Measurements from ENCODE around the gene NDUFS6.
A peak's percentile ranks its signal among the peaks of the same experiment; 100 is the strongest.

The NDUFS6 gene

GRCh38 chr5:1781107-1781506 lies 20.1 kb upstream of the NDUFS6 start:
- TF ChIP-seq ZNF777 (tag by site-specific recombination; IDR thresholded peaks at IDR 0.05; ENCODE audit: borderline replicate concordance) (no peak), SALL2 (tag by site-specific recombination; IDR thresholded peaks at IDR 0.05; ENCODE audit: borderline replicate concordance) (no peak), KLF7 (tag by site-specific recombination; IDR thresholded peaks at IDR 0.05; ENCODE audit: borderline replicate concordance) (no peak), ZNF660 (tag by site-specific recombination; IDR thresholded peaks at IDR 0.05) (no peak), TCF7L2 (IDR thresholded peaks at IDR 0.05; ENCODE audit: borderline replicate concordance, low read depth, low read length) (no peak), ZNF404 (tag by site-specific recombination; IDR thresholded peaks at IDR 0.05) (no peak), ZNF514 (tag by site-specific recombination; IDR thresholded peaks at IDR 0.05) (no peak), ZNF155 (tag by site-specific recombination; IDR thresholded peaks at IDR 0.05) (no peak), KLF1 (tag by site-specific recombination; IDR thresholded peaks at IDR 0.05) (peak; percentile 75), ZNF221 (tag by site-specific recombination; IDR thresholded peaks at IDR 0.05; ENCODE audit: borderline replicate concordance) (no peak), REPIN1 (tag by site-specific recombination; IDR thresholded peaks at IDR 0.05; ENCODE audit: low read depth) (no peak), KLF17 (tag by site-specific recombination; IDR thresholded peaks at IDR 0.05) (peak; percentile 82), ZBTB7A (tag by site-specific recombination; IDR thresholded peaks at IDR 0.05; ENCODE audit: low read depth) (no peak), OVOL3 (tag by site-specific recombination; IDR thresholded peaks at IDR 0.05) (no peak), ZNF513 (tag by site-specific recombination; IDR thresholded peaks at IDR 0.05) (no peak), SP2 (tag by site-specific recombination; IDR thresholded peaks at IDR 0.05) (no peak), ZNF473 (tag by site-specific recombination; IDR thresholded peaks at IDR 0.05) (no peak)
- CTCF ChIA-PET: no interaction called here
- H3K4me1 ChIP-seq (ENCODE audit: control insufficient read depth, insufficient read depth, low read length): peaks cover 11% of the 10 kb centered on the region
- no peaks in the 10 kb centered on the region for H3K36me3 ChIP-seq (ENCODE audit: control insufficient read depth in 2 of 2, insufficient read depth in 1 of 2, low read length in 2 of 2)
- no peak overlapping the region for H3K27ac ChIP-seq (ENCODE audit: extremely low read depth, low read depth, low read length)
- H3K4me3 ChIP-seq (ENCODE audit: low read depth, low read length): no peak overlapping the region
- H3K9me3 ChIP-seq (ENCODE audit: control insufficient read depth, insufficient read depth, low read depth, low read length): no peaks in the 10 kb centered on the region
- POLR2A ChIA-PET: no interaction called here

GRCh38 chr5:1781726-1782384 lies 19.4 kb upstream of the NDUFS6 start:
- Histone ChIP-seq H3K36me3 (ENCODE audit: control insufficient read depth in 2 of 2, insufficient read depth in 1 of 2, low read length in 2 of 2) (no peaks in the 10 kb centered on the region), H3K27ac (ENCODE audit: extremely low read depth, low read depth, low read length) (no peak overlapping the region), H3K4me1 (ENCODE audit: control insufficient read depth, insufficient read depth, low read length) (peaks cover 11% of the 10 kb centered on the region), H3K9me3 (ENCODE audit: control insufficient read depth, insufficient read depth, low read depth, low read length) (no peaks in the 10 kb centered on the region), H3K4me3 (ENCODE audit: low read depth, low read length) (no peak overlapping the region)
- CTCF ChIA-PET: no interaction called here
- TF ChIP-seq KLF1 (tag by site-specific recombination; IDR thresholded peaks at IDR 0.05) (peak; percentile 78), ZBTB21 (tag by site-specific recombination; IDR thresholded peaks at IDR 0.05) (no peak), ZNF18 (tag by site-specific recombination; IDR thresholded peaks at IDR 0.05) (no peak), KLF17 (tag by site-specific recombination; IDR thresholded peaks at IDR 0.05) (peak; percentile 50; the same call in 1 of the 2 replicates), MEIS1 (CRISPR knock-in tag; IDR thresholded peaks at IDR 0.05; ENCODE audit: borderline replicate concordance) (no peak)
- POLR2A ChIA-PET: interaction anchor here (0.5 kb wide), 1 partner anchor 1056 kb away, joined by 4 read pairs; no protein-coding TSS in a partner anchor
